Type B pancreatic cell (in vitro differentiated cells): ENCODE data around the gene CALB2. TPM values are rescaled to one million over a fixed set of nuclear protein-coding genes. Genes with fewer than 3 reads are reported as not detected.

Experiments
- DNase-seq: peaks from one replicate; pipeline ENCODE4 v3.0.0; 2021; ENCODE audit warnings: mixed read lengths; ENCODE audit not compliant: unreplicated experiment; ENCODE audit errors: extremely low spot score
- H3K27ac Mint-ChIP-seq: 2 replicates; pipeline ENCODE4 v1.8.0; 2021; ENCODE audit warnings: mild to moderate bottlenecking, mixed read lengths
- H3K27me3 Mint-ChIP-seq: 2 replicates; pipeline ENCODE4 v1.8.0; 2021; ENCODE audit warnings: mixed read lengths
- H3K36me3 Mint-ChIP-seq: 2 replicates; pipeline ENCODE4 v1.8.0; 2021; ENCODE audit warnings: mixed read lengths
- H3K4me1 Mint-ChIP-seq: one replicate; pipeline ENCODE4 v1.8.0; 2021; ENCODE audit warnings: mixed read lengths; ENCODE audit not compliant: unreplicated experiment
- H3K4me3 Mint-ChIP-seq: 2 replicates; pipeline ENCODE4 v1.8.0; 2021; ENCODE audit warnings: mild to moderate bottlenecking, mixed read lengths
- H3K9me3 Mint-ChIP-seq: 2 replicates; pipeline ENCODE4 v1.8.0; 2021; ENCODE audit warnings: mixed read lengths
- CTCF ChIP-seq: fragments of 200-600 bp; sonication (generic); conservative IDR thresholded peaks from 2 replicates; pipeline ENCODE4 v1.5.0; 2021; ENCODE audit warnings: antibody characterized with exemption, mild to moderate bottlenecking
- total RNA-seq: library from RNA; stranded (reverse); gene quantifications from 2 replicates; pipeline ENCODE4 v1.2.1, GENCODE V29; 2021; ENCODE audit warnings: low replicate concordance

The CALB2 gene
- total RNA-seq, 1 donor from 2014 or later, result 23.6 TPM

- Mint-ChIP-seq H3K4me1 (no peaks in the 10 kb centered on the region), H3K27ac (no peak overlapping the region), H3K4me3 (no peak overlapping the region), H3K27me3 (peaks cover 26% of the 10 kb centered on the region), H3K9me3 (no peaks in the 10 kb centered on the region), H3K36me3 (no peaks in the 10 kb centered on the region)
- DNase-seq, result no peak
- no peak for TF ChIP-seq CTCF
Observed at GRCh38 chr16:71328151-71328550, 30.4 kb upstream of the CALB2 start.

GRCh38 chr16:71337631-71338030 is 20.9 kb upstream of the CALB2 start:
- H3K9me3 Mint-ChIP-seq, result no peaks in the 10 kb centered on the region
- no peak for DNase-seq
- no peak overlapping the region for H3K4me3 Mint-ChIP-seq

GRCh38 chr16:71338193-71338592 is 20.3 kb upstream of the CALB2 start:
- TF ChIP-seq CTCF, result no peak
- Mint-ChIP-seq H3K36me3 (no peaks in the 10 kb centered on the region), H3K27me3 (peaks cover 32% of the 10 kb centered on the region), H3K27ac (no peak overlapping the region), H3K4me3 (no peak overlapping the region), H3K4me1 (no peaks in the 10 kb centered on the region), H3K9me3 (no peaks in the 10 kb centered on the region)
- no peak for DNase-seq

More at GRCh38 chr16:71337631-71338030, 20.9 kb upstream of the CALB2 start:
- H3K27me3 Mint-ChIP-seq, result peaks cover 36% of the 10 kb centered on the region
- H3K4me1 Mint-ChIP-seq, result no peaks in the 10 kb centered on the region
- TF ChIP-seq CTCF, result no peak
- H3K36me3 Mint-ChIP-seq, result no peaks in the 10 kb centered on the region
- no peak overlapping the region for H3K27ac Mint-ChIP-seq

- no peak for TF ChIP-seq CTCF
- Mint-ChIP-seq H3K27ac (no peak overlapping the region), H3K4me3 (no peak overlapping the region), H3K36me3 (no peaks in the 10 kb centered on the region), H3K27me3 (peaks cover 29% of the 10 kb centered on the region), H3K9me3 (no peaks in the 10 kb centered on the region), H3K4me1 (no peaks in the 10 kb centered on the region)
- DNase-seq, result no peak
Observed at GRCh38 chr16:71338632-71339031, 19.9 kb upstream of the CALB2 start.

- H3K4me3 Mint-ChIP-seq, result no peak overlapping the region
- no peak overlapping the region for H3K27ac Mint-ChIP-seq
Observed at GRCh38 chr16:71339236-71340171, 19.0 kb upstream of the CALB2 start.

More at GRCh38 chr16:71339236-71340171, 19.0 kb upstream of the CALB2 start:
- peaks cover 25% of the 10 kb centered on the region for H3K27me3 Mint-ChIP-seq
- no peaks in the 10 kb centered on the region for H3K36me3 Mint-ChIP-seq
- H3K9me3 Mint-ChIP-seq, result no peaks in the 10 kb centered on the region
- H3K4me1 Mint-ChIP-seq, result no peaks in the 10 kb centered on the region
- TF ChIP-seq CTCF, result no peak
- no peak for DNase-seq
